GM21619 (cell line): ENCODE measurements around the gene PDE4D.

ENCODE experiments used
- ATAC-seq: cut with Tn5 transposase; IDR thresholded peaks from one replicate; pipeline ENCODE4 v1.9.1; 2021; ENCODE audit not compliant: unreplicated experiment

The PDE4D gene

DNA sequence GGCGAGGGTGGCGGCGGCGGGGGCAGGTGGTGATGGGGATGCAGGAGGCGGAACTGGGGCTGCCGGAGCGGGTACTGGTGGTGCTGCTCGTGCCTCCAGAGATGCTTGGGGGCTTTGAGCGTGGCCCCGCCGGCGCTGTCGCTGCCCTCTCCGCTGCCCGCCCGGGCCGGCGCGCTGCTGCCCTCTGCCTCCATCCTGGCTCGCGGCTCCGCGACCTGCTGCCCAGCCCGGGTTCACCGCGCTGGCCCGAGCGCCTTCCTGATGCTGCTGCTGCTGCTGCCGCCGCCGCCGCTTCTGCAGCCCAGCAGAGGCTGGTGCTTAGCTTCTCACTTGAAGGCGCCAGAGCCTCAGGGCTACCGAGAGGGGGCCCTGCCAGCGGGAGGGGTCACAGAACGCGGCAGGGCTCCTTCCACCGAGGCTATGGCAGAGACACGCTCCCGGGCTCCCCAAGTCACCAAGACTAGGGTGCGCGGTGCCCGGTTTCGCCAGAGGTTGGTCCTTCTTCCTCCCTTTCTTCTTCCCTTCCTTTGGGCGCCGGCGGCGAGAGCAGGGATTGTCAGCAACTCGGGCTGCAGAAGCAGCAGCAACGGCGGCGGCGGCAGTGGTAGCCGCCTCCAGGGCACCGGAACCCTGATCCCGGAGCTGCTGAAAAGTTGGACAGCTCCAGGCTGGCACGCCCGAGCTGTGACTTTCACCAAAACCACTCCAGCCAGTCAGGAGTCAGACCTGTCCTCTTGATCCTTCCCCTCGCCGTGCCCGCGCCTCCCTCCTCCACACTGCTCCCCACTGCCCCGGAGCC lies at the start of gene PDE4D:
Gene PDE4D, minus strand, starts transcription at position 298 of the 799 bp plus-strand sequence.
- no peak for ATAC-seq

DNA sequence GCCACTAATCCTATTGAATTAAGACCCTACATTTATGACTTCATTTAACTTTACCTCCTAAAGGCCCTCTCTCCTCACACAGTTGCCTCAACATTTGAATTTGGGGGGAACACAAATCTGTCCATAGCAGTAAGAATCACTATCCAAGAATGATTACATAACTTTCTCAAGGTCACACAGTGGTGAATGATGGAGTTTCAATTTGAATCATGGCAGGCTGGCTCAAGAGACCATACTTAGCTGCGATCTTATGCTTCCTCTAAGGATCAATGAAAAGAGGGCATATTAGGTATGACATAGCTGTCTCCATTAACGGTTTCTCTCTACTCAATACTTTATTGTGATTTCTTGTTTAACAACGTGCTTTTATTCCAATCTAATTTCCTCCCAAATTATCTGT lies 44.1 kb upstream of the PDE4D start:
- no peak for ATAC-seq

DNA sequence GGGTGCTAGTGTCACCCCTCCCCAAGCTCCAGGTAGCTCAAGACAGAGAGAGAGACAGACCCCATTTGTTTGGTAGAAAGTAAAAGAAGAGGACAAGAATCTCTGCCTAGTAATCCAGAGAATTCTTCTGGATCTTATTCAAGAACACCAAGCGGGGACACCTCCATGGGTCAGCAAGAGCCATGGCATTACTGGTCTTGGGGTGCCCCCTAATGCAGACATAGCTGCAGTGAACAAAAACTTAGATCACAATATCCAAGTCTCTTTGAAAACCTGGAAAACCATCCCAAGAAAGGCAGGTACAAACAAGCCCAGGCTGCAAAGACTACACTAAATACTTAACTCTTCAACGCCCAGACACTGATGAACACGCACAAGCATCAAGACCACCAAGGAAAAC lies 29.9 kb upstream of the PDE4D start:
- ATAC-seq: no peak

DNA sequence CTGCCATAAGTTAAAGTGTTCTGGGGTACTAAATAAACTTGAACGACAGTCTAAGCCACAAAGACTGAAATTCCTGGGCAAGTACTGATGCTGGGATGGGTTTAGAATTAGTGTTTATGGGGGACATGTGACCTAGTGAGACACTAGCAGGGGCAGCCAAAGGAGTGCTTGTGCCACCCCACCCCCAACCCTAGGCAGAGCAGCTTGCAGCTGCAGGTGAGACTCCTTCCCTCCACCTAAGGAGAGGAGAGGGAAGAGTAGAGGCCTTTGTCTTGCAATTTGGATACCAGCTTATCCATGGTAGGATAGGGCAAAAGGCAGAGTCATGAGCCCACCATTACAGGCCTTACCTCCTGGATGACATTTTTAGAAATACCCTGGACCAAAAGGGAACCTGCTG lies 28.7 kb upstream of the PDE4D start:
- ATAC-seq: no peak

DNA sequence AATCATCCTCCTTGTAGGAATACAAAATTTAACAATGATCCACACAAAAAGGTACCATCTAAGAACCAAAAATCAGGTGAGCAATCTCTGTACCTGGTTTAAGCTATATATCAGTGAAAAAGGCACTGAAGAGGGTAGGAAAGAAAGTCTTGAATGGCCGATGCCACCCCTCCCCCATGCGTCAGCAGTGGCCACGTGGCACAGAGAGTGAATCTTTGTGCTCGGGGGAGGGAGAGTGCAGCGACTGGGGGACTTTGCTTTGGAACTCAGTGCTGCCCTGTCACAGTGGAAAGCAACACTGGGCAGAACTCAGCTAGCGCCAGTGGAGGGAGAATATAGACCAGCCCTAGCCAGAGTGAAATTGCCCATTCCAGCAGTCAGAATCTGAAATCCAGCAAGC lies 28.3 kb upstream of the PDE4D start:
- no peak for ATAC-seq

DNA sequence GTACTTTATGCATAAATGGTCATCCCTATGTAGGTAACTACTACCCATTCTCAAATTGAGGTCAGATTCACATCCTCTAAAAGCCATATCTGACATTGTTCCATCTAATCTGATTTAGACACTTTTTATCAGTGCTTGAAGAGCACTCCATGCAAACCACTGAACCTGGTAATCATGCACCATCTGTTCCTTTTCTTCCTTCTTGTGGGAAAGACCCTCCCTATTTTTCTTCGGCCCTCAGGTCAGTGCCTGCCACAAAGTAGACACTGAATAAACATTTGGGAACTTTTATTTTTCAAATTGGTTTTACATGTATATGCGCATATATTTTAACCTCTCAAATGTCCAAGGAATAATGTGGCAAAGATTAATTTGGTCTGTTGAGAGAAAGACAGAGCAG lies 26.0 kb upstream of the PDE4D start:
- no peak for ATAC-seq

DNA sequence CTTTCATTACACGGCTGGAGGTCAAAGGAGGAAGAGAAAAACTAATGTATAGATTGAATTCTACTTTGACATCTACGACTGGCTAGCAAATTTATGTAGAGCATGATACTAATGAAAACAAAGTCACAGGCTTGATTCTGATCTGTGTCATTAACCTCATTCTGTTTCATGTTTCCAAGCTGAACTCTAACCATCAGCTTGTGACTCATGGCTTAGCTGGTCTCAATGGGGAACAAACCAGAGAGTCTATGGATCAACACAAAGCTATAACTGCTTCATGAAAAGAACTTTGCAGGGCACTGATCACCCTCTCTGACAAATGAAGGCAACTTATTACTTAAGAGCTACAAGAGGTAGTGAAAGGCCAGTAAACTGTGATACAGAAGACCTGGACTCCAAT lies 23.6 kb upstream of the PDE4D start:
- ATAC-seq: no peak

DNA sequence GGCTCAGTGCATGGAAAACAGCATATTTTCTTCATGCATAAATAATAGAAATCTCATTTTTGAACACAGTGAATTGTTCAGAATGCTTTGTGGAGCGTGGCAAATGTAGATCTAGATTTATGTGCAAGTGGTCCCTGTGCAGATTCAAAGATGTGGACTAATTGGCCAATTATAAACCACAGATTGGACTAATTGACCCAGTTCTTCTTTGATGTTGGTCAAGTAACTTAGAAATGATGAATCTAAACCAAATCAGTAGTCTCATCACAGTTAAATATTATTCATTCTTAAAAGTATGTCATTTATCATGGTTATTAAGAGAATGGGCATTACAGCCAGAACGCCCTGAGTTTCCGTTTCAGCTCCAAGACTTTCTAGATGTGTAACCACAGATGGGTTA lies 11.7 kb upstream of the PDE4D start:
- no peak for ATAC-seq

DNA sequence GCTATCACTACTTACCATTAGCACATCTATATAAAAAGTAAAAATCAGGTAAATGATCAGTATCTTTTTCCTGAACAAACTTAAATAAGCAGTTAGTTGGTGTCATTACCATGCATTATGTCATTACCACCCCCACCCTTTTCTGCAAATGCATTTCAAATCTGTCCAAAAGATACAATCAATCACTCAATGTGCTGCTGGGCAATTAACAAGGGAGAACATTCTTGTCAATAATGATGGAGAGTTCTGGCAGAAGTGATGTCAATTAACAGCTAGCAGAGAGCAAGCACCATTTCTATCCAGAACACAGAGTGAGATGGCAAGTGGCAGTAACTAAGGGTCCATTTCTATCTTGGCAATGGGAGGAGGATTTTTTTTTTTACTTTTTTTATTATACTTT lies 3.5 kb upstream of the PDE4D start:
- no peak for ATAC-seq

DNA sequence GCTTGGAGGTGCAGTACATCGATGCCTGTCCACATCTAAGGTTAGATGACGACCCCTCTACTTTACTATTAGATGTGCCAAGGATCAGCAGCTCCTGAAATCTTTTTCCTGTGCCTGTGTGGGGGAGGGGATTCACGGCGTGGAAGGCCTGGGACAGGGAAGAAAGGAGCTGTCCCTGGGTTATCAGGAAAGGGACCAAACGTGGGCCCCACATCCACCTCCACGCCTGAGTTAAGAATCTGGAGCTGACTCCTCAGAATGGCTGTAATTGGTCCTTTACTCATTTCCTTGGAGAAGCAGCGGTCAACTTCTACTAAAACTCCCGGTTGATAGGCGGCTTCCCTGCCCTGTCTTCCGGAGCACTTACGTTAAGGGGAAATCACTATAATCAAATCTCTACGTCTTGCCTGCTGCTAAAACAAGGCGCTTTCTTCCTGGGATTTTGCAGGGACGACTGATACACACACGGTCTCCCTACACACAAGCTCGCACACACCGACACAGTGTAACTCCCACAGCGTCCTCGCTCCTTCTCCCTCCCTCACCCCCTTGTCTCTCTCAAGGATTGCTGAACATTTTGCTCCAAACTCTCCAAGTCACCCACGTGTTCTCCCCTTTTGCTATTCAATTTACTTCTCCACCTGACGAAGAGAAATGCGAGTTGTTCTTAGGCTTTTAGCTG lies 1.4 kb downstream of the PDE4D start:
- no peak for ATAC-seq

DNA sequence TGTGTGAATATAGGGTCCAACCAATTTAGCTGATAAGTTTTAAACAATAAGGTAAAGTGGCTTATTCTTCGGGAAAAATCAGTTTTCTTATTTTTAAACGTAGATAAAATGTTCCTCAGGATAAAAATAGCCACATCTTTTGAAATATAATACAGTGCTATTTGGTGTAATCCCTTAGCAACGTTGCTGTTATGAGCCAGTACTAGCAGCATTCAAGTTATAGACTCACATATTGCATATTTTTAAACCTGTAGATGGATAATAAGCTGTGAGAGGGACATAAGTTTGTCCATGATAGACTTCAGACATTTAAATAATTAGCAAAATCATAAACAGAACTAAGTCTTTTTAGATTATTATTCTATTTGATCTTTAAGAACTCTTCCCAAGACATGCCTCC lies 6.3 kb downstream of the PDE4D start:
- ATAC-seq: no peak

DNA sequence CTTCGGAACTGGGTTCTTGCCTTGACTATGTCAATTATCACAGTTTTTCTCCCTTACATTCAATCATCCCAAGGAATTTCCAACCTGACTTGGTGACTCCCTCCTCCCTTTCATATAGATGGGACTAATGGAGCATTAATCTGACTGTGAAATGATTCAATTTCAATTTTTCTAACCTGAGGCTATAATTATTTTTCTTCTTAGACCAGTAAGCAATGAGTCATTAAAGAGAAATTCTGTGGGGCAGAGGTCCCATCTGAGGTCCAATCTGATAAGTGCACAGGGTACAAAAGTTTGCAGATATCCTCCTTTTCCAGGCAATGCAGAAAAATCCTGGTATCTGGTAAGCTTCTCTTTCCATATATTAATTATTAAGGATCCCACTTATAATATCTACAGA lies 18.9 kb downstream of the PDE4D start:
- no peak for ATAC-seq

DNA sequence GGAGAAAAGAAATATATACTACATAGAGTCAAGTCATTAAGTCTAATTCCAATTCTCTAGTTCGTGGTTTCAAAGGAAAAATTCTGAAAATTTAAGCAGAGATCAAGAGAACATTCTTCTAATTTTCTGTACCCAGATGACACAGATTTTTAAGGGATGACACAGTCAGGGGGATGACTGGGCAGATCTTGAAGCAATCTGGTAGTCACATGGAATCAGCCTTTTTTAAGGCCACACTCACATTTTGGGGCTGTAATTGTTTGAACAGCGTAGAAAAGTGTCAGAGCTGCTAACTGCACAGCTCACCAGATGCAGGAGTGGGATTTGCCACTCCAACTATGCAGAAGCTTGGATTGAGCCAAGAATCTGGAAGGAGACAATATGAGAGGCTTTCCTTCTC lies 20.4 kb downstream of the PDE4D start:
- no peak for ATAC-seq

DNA sequence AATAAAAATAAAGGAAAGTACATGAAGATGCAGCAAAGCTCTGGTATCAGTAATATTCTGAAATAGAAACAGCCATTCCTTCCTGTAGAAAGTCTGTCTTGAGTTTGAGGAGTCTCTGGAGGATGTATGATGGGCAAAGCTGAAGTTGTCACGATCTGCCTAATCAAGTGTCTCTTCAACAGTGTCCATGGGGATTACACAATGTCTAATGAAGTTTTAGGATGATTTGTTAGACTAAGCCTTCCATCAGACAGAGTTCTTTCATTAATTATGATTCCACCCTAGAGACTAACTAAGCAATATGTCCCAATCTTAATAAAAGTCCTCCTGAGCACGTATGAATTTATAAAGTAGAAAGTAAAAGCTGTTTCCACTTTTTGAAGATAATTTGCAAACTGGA lies 26.9 kb downstream of the PDE4D start:
- ATAC-seq: no peak

DNA sequence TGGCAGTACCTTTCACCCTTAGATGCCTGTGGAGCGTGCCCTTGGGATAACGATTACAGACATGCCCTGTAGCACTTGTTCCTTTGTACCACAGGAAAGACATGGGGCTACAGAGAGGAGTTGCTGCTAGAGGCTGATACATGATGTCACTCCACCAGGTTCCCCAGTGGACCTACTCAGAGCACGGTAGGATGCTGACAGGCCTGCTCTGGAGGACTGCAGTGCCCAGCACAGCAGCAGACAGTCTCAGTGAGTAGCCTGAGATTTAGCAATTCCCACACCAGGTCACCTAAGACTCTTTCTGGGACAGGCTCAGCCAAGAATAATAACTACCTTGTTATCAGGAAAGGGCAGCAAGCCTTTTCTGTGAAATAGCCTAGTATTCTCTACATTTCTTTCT lies 28.8 kb downstream of the PDE4D start:
- ATAC-seq: no peak

DNA sequence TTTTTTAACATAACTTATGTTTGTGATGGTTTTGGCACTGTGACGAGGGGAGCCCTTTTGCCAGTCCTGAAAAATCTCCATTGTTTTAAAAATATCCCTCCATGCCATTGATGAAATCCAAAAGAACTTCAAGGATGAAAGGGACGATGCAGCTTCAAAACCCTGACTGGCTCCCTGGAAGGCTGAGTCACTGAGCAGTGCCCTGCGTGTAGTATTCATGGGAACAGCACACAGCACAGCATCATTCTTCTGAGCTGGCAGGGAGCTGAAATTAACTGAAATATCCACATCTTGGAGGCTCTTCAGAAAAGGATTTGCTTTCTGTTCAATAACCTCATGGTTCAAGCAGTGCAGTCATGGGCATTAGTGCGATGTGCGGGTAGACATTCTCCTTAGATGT lies 29.7 kb downstream of the PDE4D start:
- no peak for ATAC-seq

DNA sequence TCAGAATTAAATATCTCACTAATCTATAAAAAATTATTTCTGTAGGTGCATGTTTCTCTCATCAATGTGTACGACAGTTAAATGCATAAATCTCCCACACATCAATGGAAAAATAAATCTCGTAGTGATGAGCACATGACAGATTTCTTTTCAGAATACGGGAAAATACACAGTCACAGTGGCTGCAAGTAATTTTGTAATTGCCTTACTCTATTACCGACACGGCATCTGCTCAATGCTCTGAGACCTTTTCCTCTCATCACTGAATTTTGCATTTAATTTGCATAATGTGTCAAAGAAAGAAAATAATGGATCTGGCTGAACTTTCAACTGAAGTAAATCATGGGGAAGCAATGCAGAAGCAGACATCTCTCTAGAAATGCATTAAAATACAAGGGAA lies 37.2 kb downstream of the PDE4D start:
- no peak for ATAC-seq

DNA sequence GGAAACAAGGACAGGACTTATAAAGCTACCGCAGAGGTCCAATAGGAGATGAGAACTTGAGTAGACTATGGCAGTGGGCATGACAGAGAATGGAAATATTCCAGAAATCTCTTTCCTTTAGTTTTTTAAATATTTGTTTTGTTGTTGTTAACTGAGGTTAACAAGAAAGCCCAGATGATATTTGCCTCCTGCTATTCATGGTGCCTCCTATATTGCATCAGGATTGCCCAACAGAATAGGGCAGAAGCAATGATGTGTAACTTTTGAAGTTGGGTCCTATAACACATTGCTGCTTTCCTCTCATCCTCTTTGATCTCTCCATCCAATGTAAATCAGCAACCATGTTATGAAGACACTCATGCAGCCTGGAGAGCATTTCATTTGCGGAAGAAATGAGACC lies 42.8 kb downstream of the PDE4D start:
- ATAC-seq: no peak

DNA sequence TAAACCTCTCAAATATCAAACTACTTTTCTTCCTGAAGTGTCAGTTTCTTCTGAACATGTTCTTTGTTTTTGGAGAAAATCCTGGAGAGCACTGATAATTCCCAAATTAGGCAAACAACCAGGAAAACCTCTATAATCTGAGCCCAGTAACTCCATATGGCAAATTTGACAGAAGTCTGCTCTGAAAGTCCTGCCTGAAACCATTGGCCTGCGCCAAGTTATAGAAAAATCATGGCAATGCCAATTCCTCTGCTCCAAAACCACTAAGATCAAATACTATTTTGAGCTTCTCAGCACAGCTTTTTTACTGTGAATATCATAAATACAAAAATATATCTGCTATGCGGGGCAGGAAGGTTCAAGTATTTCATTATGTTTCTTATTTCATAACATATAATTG lies 45.9 kb downstream of the PDE4D start:
- no peak for ATAC-seq

DNA sequence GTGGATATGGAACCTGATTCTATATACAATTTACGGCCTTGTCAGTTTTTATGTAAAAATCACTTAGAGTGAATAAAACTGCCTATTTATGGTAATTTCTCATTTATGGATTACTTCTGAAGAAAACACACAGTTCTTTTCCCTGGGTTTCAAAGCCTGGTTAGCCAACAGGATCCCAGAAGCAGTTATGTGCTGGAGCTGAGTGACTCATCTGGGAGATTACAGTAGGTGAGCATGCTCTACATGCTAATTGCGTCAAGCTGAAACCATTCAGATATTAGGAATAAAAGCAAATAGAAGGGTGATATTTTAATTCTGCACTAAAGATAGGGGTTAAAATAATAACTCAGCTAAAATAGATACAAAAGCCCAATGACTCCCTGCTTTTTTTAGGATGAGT lies 47.8 kb downstream of the PDE4D start:
- no peak for ATAC-seq

DNA sequence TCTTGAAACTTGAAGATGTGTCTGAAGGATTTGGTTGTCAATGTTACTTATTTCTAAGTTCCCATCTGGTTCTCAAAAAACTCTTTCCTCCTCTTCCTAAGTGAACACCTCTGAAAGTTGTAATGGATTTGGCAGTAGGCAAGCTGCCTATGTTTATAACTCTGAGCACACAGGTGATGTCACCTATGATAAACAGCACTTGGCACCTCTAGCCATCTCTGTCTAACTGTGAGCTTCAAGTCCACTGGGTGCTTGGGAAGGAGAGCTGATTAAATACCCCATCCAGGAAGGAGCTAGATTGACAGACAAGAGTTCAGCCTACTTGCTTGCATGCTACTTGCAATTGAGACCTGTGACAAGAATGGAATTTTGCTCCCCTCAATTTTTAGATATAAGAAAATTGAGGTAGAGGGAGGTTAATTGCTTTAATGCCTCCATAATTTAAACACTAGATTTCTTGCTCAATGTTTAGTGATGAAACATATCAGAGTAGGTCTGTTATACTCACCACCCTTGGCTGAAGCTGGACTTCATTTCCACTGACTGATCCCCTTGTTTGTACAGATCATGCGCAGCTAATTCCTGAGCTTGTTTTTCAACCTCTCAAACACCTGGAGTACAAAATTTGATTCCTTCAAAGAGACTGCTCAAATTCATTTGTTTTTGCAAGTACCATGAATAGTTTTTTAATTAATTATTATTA lies 49.9 kb downstream of the PDE4D start:
- no peak for ATAC-seq

DNA sequence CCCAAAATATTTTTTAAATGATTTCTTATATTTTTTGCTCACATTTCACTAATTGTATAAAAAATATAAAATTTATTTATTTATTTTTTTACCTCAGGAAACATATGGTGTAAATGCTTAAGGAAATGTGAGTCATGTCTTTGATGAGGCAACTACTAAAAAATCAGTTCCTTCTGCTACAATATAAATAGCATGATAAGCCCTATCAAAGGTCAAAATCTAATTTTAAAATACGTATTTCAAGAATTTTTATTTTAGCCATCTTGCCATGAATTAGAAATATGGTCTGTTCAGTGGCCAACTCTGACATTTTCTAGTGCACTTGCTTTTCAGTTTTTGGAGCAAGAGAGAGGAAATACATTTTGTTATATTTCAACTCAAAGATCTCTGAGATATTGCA lies 50.5 kb downstream of the PDE4D start:
- no peak for ATAC-seq
